CD4-positive, alpha-beta T cell treated with Interferon alpha-2 for 1 hour (primary cell): ENCODE measurements around the gene FES.
"Not testable (repeated sequence)": the region's sequence is repeated elsewhere in the genome, so short reads cannot be mapped to it uniquely, and the experiment has no call there.

Source experiments
- DNase-seq, 2 donors: peaks; one replicate each; pipeline ENCODE4 v3.0.0-alpha.2; 2020 to 2022

FES gene

GRCh38 chr15:90893175-90894090 is 9.1 kb downstream of the FES start:
- DNase-seq = no peak

- no peak for DNase-seq
Measured at GRCh38 chr15:90895571-90896117, 11.3 kb downstream of the FES start.

- DNase-seq = not testable (repeated sequence)
Measured at GRCh38 chr15:90897131-90897655, 12.9 kb downstream of the FES start.

GRCh38 chr15:90901175-90902039 is 17.1 kb downstream of the FES start:
- no peak for DNase-seq

GRCh38 chr15:90902040-90902839 is 17.9 kb downstream of the FES start:
- peak; percentile 67 to 78 for DNase-seq

- DNase-seq = peak; percentile 59 to 73
Measured at GRCh38 chr15:90902840-90903732, 18.8 kb downstream of the FES start, which contains the start of gene MAN2A2. TSS of gene MAN2A2 (plus strand) at chr15:90903302. CDS start at chr15:90904208, 906 bp downstream.

GRCh38 chr15:90903733-90904536 is 19.6 kb downstream of the FES start:
- DNase-seq = no peak

GRCh38 chr15:90904746-90905145 is 20.4 kb downstream of the FES start:
- no peak for DNase-seq

GRCh38 chr15:90905306-90906180 is 21.2 kb downstream of the FES start:
- DNase-seq = no peak

- DNase-seq = no peak
Measured at GRCh38 chr15:90906181-90906849, 22.0 kb downstream of the FES start.

- DNase-seq = no peak
Measured at GRCh38 chr15:90907051-90907660, 22.9 kb downstream of the FES start.

GRCh38 chr15:90907838-90908507 is 23.7 kb downstream of the FES start:
- no peak for DNase-seq

- not testable (repeated sequence) for DNase-seq
Measured at GRCh38 chr15:90909449-90909848, 25.1 kb downstream of the FES start.

- DNase-seq = no peak
Measured at GRCh38 chr15:90909976-90910375, 25.7 kb downstream of the FES start.

- no peak for DNase-seq
Measured at GRCh38 chr15:90910441-90911301, 26.4 kb downstream of the FES start.

- DNase-seq = no peak
Measured at GRCh38 chr15:90911302-90911623, 27.0 kb downstream of the FES start.
